Testis (tissue), 2 donors: Measurements from ENCODE around the gene LRRK1.

Source experiments
- POLR2A ChIP-seq: fragments of 450-650 bp; IDR thresholded peaks from one replicate; pipeline ENCODE4 v1.6.1; 2017; ENCODE audit warnings: antibody characterized with exemption, mild to moderate bottlenecking, moderate library complexity
- TF ChIP-seq, protein P1 (sequence below), 3 experiments: fragments of 450-650 bp in 2 of 3; fragments of 200-600 bp in 1 of 3; sonication (generic) in 1 of 3; IDR thresholded peaks; one replicate each; pipeline ENCODE4 v1.5.1; 2016 to 2019; ENCODE audit warnings: antibody characterized with exemption in 3 of 3, mild to moderate bottlenecking in 2 of 3, moderate library complexity in 1 of 3

DNA sequence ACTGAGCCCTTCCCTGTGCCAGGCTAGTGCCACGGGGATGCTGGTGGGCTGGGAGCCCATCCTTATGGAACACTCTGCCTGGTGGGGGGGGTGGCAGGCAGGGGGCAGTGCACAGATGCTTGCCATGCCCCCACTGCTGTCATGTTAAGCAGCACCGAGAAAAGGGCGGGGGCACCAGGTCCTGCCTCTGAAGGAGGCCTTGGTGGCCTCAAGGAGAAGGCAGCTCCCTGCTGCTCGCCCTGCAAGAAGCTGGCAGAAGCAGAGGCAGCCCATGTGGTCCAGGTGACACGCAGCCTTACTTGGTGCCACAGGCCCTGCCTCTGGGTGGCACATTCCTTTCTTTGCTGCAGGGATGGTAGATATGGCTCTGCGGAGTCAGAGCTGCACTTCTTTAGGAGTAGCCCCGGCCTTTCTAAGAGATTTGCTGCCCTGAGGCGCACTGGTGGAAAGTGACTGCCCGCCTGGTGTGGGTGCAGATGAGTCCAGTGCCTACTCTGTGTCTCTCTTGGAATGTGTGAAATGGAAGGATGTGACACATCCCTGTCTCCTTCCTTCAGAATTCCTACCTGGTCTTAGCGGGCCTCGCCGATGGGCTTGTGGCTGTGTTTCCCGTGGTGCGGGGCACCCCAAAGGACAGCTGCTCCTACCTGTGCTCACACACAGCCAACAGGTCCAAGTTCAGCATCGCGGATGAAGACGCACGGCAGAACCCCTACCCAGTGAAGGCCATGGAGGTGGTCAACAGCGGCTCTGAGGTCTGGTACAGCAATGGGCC lies 145.8 kb downstream of the LRRK1 start:
- TF ChIP-seq, protein P1, sequence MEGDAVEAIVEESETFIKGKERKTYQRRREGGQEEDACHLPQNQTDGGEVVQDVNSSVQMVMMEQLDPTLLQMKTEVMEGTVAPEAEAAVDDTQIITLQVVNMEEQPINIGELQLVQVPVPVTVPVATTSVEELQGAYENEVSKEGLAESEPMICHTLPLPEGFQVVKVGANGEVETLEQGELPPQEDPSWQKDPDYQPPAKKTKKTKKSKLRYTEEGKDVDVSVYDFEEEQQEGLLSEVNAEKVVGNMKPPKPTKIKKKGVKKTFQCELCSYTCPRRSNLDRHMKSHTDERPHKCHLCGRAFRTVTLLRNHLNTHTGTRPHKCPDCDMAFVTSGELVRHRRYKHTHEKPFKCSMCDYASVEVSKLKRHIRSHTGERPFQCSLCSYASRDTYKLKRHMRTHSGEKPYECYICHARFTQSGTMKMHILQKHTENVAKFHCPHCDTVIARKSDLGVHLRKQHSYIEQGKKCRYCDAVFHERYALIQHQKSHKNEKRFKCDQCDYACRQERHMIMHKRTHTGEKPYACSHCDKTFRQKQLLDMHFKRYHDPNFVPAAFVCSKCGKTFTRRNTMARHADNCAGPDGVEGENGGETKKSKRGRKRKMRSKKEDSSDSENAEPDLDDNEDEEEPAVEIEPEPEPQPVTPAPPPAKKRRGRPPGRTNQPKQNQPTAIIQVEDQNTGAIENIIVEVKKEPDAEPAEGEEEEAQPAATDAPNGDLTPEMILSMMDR (IDR thresholded peaks at IDR 0.05), result no peak
- no peak for TF ChIP-seq POLR2A
